GM23338 (cell line): ENCODE measurements around the gene HERC5. TPM values are rescaled to one million over a fixed set of nuclear protein-coding genes. Genes with fewer than 3 reads are reported as not detected.

ENCODE experiments used
- ATAC-seq: fragments of 200-7000 bp; cut with Tn5 transposase; 3 replicates; pipeline ENCODE4 v1.9.1; 2020
- DNase-seq: peaks from one replicate; pipeline ENCODE4 v3.0.0-alpha.2; 2015; ENCODE audit warnings: low spot score
- H2AFZ ChIP-seq: fragments of 200-600 bp; sonication (generic); 2 replicates; pipeline ENCODE4 v1.8.0; 2016; ENCODE audit warnings: antibody characterized with exemption, mild to moderate bottlenecking, moderate library complexity
- H3F3A ChIP-seq: fragments of 200-600 bp; sonication (generic); replicated peaks from 2 replicates; pipeline ENCODE4 v1.8.0; 2017; ENCODE audit warnings: antibody characterized with exemption, mixed run types, low read depth
- H3K27ac ChIP-seq: fragments of 200-600 bp; sonication (generic); 2 replicates; pipeline ENCODE4 v1.6.1; 2016; ENCODE audit warnings: low read depth
- H3K27me3 ChIP-seq: fragments of 200-600 bp; sonication (generic); 2 replicates; pipeline ENCODE4 v1.8.0; 2016; ENCODE audit warnings: mild to moderate bottlenecking, mixed run types, moderate library complexity; ENCODE audit not compliant: insufficient read depth
- H3K36me3 ChIP-seq: fragments of 200-600 bp; sonication (generic); 2 replicates; pipeline ENCODE4 v1.8.0; 2016; ENCODE audit warnings: mild to moderate bottlenecking; ENCODE audit not compliant: insufficient read depth
- H3K4me1 ChIP-seq: fragments of 200-600 bp; sonication (generic); 2 replicates; pipeline ENCODE4 v1.8.0; 2016; ENCODE audit warnings: mild to moderate bottlenecking, moderate library complexity; ENCODE audit not compliant: insufficient read depth
- H3K4me2 ChIP-seq: fragments of 200-600 bp; sonication (generic); 2 replicates; pipeline ENCODE4 v1.7.1; 2017; ENCODE audit warnings: mixed run types
- H3K4me3 ChIP-seq: fragments of 200-600 bp; sonication (generic); 2 replicates; pipeline ENCODE4 v1.6.1; 2016; ENCODE audit warnings: mixed run types
- H3K79me2 ChIP-seq: fragments of 200-600 bp; sonication (generic); replicated peaks from 2 replicates; pipeline ENCODE4 v1.8.0; 2017; ENCODE audit warnings: mild to moderate bottlenecking; ENCODE audit not compliant: insufficient read depth
- H3K9me2 ChIP-seq: fragments of 200-600 bp; sonication (generic); 2 replicates; pipeline ENCODE4 v1.8.0; 2017; ENCODE audit not compliant: insufficient read depth
- H4K20me1 ChIP-seq: fragments of 200-600 bp; sonication (generic); replicated peaks from 2 replicates; pipeline ENCODE4 v1.8.0; 2017; ENCODE audit warnings: mild to moderate bottlenecking; ENCODE audit not compliant: insufficient read depth
- H3K27ac Mint-ChIP-seq: 2 replicates; pipeline ENCODE4 v1.8.0; 2020; ENCODE audit warnings: inconsistent platforms, mild to moderate bottlenecking, moderate library complexity, mixed read lengths
- H3K27me3 Mint-ChIP-seq: 3 replicates; pipeline ENCODE4 v1.8.0; 2022; ENCODE audit warnings: low read depth, mild to moderate bottlenecking, moderate library complexity, mixed read lengths, inconsistent platforms; ENCODE audit not compliant: insufficient read depth, poor library complexity
- H3K36me3 Mint-ChIP-seq: 3 replicates; pipeline ENCODE4 v1.8.0; 2021; ENCODE audit warnings: low read depth, mild to moderate bottlenecking, inconsistent platforms, moderate library complexity, mixed read lengths
- H3K4me1 Mint-ChIP-seq: 3 replicates; pipeline ENCODE4 v1.8.0; 2020; ENCODE audit warnings: mild to moderate bottlenecking, inconsistent platforms, mixed read lengths
- H3K4me3 Mint-ChIP-seq: 3 replicates; pipeline ENCODE4 v1.8.0; 2021; ENCODE audit warnings: moderate library complexity, mild to moderate bottlenecking, inconsistent platforms, mixed read lengths
- H3K9me3 Mint-ChIP-seq: 3 replicates; pipeline ENCODE4 v1.8.0; 2020; ENCODE audit warnings: moderate library complexity, mild to moderate bottlenecking, inconsistent platforms, mixed read lengths
- CREB1 ChIP-seq: fragments of 250-450 bp; sonication (Bioruptor Pico); IDR thresholded peaks from 2 replicates; pipeline ENCODE4 v1.5.0; 2020; ENCODE audit warnings: low read depth, mild to moderate bottlenecking, moderate library complexity
- EZH2 ChIP-seq: fragments of 200-600 bp; sonication (generic); IDR thresholded peaks from one replicate; pipeline ENCODE4 v1.8.0; 2017; ENCODE audit warnings: antibody characterized with exemption, mild to moderate bottlenecking, low read depth; ENCODE audit not compliant: unreplicated experiment
- JUNB ChIP-seq: IDR thresholded peaks from one replicate; pipeline ENCODE4 v1.6.1; 2016; ENCODE audit warnings: antibody characterized with exemption; ENCODE audit not compliant: unreplicated experiment
- NANOG ChIP-seq: IDR thresholded peaks from 2 replicates; pipeline ENCODE4 v1.6.1; 2016; ENCODE audit warnings: antibody characterized with exemption, borderline replicate concordance
- STAT1 ChIP-seq: IDR thresholded peaks from one replicate; pipeline ENCODE4 v1.6.1; 2016; ENCODE audit warnings: antibody characterized with exemption; ENCODE audit not compliant: unreplicated experiment
- polyA plus RNA-seq: library from polyadenylated mRNA; unstranded; fragments of >200 nt; fragmentation: Nextera tagmentation; extraction: Ambion mirVana; gene quantifications from 2 replicates; pipeline ENCODE4 v1.2.1, GENCODE V29; 2016
- total RNA-seq: library from RNA; depleted of rRNA; stranded (reverse); fragments of >200 nt; shearing (Covaris generic); gene quantifications from 2 replicates; pipeline ENCODE4 v1.2.3, GENCODE V29; 2014
- TF ChIP-seq, protein P1 (sequence below): fragments of 250-450 bp; sonication (Bioruptor Pico); IDR thresholded peaks from 2 replicates; pipeline ENCODE4 v1.5.0; 2020; ENCODE audit warnings: mild to moderate bottlenecking, moderate library complexity
- TF ChIP-seq, protein P2 (sequence below): IDR thresholded peaks from one replicate; pipeline ENCODE4 v1.6.1; 2018; ENCODE audit warnings: antibody characterized with exemption; ENCODE audit not compliant: unreplicated experiment
- TF ChIP-seq, protein P3 (sequence below), 2 experiments: fragments of 200-600 bp in 1 of 2; sonication (generic) in 1 of 2; conservative IDR thresholded peaks; 2 replicates each; pipeline versions ENCODE4 v1.5.1 to v1.6.1; 2016 to 2017; ENCODE audit warnings: antibody characterized with exemption in 2 of 2, low read depth in 2 of 2, mild to moderate bottlenecking in 2 of 2, moderate library complexity in 1 of 2

Gene HERC5
- total and polyA plus RNA-seq, 2 experiments from 2014 or later = 22.8 to 25.1 TPM

DNA sequence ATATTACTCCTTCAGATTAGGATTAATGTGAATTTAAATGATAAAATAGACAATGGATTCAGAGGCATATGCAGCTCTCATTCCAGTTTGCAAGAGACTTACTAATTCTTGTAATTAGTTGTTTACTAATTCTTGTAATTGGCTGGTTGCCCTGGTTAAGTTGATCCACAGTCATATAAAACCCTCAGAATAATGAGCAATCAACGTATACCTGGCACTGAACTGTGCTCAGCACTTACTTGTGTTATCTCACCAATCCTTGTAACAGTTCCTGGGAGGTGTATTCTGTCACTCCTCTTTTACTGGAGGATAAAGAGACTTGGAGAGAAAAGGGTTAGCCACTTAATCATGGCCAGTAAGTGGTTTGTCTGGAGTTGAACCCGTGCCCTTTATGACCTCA, 10.5 kb downstream of the HERC5 start (continued):
- TF ChIP-seq, protein P1, sequence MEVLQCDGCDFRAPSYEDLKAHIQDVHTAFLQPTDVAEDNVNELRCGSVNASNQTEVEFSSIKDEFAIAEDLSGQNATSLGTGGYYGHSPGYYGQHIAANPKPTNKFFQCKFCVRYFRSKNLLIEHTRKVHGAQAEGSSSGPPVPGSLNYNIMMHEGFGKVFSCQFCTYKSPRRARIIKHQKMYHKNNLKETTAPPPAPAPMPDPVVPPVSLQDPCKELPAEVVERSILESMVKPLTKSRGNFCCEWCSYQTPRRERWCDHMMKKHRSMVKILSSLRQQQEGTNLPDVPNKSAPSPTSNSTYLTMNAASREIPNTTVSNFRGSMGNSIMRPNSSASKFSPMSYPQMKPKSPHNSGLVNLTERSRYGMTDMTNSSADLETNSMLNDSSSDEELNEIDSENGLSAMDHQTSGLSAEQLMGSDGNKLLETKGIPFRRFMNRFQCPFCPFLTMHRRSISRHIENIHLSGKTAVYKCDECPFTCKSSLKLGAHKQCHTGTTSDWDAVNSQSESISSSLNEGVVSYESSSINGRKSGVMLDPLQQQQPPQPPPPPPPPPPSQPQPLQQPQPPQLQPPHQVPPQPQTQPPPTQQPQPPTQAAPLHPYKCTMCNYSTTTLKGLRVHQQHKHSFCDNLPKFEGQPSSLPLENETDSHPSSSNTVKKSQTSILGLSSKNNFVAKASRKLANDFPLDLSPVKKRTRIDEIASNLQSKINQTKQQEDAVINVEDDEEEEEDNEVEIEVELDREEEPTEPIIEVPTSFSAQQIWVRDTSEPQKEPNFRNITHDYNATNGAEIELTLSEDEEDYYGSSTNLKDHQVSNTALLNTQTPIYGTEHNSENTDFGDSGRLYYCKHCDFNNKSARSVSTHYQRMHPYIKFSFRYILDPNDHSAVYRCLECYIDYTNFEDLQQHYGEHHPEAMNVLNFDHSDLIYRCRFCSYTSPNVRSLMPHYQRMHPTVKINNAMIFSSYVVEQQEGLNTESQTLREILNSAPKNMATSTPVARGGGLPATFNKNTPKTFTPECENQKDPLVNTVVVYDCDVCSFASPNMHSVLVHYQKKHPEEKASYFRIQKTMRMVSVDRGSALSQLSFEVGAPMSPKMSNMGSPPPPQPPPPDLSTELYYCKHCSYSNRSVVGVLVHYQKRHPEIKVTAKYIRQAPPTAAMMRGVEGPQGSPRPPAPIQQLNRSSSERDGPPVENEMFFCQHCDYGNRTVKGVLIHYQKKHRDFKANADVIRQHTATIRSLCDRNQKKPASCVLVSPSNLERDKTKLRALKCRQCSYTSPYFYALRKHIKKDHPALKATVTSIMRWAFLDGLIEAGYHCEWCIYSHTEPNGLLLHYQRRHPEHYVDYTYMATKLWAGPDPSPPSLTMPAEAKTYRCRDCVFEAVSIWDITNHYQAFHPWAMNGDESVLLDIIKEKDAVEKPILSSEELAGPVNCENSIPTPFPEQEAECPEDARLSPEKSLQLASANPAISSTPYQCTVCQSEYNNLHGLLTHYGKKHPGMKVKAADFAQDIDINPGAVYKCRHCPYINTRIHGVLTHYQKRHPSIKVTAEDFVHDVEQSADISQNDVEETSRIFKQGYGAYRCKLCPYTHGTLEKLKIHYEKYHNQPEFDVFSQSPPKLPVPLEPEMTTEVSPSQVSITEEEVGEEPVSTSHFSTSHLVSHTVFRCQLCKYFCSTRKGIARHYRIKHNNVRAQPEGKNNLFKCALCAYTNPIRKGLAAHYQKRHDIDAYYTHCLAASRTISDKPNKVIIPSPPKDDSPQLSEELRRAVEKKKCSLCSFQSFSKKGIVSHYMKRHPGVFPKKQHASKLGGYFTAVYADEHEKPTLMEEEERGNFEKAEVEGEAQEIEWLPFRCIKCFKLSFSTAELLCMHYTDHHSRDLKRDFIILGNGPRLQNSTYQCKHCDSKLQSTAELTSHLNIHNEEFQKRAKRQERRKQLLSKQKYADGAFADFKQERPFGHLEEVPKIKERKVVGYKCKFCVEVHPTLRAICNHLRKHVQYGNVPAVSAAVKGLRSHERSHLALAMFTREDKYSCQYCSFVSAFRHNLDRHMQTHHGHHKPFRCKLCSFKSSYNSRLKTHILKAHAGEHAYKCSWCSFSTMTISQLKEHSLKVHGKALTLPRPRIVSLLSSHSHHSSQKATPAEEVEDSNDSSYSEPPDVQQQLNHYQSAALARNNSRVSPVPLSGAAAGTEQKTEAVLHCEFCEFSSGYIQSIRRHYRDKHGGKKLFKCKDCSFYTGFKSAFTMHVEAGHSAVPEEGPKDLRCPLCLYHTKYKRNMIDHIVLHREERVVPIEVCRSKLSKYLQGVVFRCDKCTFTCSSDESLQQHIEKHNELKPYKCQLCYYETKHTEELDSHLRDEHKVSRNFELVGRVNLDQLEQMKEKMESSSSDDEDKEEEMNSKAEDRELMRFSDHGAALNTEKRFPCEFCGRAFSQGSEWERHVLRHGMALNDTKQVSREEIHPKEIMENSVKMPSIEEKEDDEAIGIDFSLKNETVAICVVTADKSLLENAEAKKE (CRISPR knock-in tag) = no peak
- no peak for TF ChIP-seq STAT1

DNA sequence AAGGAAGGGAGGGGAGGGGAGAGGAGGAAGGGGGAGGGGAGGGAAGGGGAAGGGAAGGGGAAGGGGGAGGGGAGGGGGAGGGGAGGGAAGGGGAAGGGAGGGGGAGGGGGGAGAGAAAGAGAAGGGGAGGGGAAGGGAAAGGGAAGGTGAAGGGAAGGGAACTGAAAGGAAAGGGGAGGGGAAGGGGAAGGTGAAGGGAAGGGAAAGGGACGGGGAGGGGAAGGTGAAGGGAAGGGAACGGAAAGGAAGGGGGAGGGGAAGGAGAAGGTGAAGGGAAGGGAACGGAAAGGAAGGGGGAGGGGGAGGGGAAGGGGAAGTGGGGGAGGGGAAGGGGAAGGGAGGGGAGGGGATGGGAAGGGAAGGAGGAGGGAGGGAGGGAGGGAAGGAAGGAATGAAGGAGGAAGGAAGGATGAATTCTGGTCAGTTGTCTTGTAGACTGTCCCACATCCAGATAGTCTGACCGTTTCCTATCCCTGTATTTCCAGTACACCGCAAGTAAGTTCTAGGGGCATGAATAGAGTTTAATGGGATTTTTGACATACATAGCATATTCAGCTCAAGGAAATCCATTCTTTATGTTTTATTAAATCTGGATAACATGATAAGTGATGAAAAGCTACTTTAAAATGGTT, 20.4 kb downstream of the HERC5 start:
- H3K27me3 Mint-ChIP-seq = peaks cover 3% of the 10 kb centered on the region
- no peak overlapping the region for H3K4me3 Mint-ChIP-seq
- H3K36me3 Mint-ChIP-seq = peaks cover 4% of the 10 kb centered on the region; the same call in 1 of the 3 replicates
- peak; percentile 25 for DNase-seq
- H3K27ac Mint-ChIP-seq = no peak overlapping the region
- H3K79me2 ChIP-seq = no peaks in the 10 kb centered on the region
- no peak overlapping the region for H3K4me3 ChIP-seq
- peaks cover 6% of the 10 kb centered on the region; the same call in 1 of the 3 replicates for H3K4me1 Mint-ChIP-seq
- peaks cover 5% of the 10 kb centered on the region; the same call in 1 of the 2 replicates for H3K36me3 ChIP-seq
- no peak for ATAC-seq
- TF ChIP-seq, protein P2, sequence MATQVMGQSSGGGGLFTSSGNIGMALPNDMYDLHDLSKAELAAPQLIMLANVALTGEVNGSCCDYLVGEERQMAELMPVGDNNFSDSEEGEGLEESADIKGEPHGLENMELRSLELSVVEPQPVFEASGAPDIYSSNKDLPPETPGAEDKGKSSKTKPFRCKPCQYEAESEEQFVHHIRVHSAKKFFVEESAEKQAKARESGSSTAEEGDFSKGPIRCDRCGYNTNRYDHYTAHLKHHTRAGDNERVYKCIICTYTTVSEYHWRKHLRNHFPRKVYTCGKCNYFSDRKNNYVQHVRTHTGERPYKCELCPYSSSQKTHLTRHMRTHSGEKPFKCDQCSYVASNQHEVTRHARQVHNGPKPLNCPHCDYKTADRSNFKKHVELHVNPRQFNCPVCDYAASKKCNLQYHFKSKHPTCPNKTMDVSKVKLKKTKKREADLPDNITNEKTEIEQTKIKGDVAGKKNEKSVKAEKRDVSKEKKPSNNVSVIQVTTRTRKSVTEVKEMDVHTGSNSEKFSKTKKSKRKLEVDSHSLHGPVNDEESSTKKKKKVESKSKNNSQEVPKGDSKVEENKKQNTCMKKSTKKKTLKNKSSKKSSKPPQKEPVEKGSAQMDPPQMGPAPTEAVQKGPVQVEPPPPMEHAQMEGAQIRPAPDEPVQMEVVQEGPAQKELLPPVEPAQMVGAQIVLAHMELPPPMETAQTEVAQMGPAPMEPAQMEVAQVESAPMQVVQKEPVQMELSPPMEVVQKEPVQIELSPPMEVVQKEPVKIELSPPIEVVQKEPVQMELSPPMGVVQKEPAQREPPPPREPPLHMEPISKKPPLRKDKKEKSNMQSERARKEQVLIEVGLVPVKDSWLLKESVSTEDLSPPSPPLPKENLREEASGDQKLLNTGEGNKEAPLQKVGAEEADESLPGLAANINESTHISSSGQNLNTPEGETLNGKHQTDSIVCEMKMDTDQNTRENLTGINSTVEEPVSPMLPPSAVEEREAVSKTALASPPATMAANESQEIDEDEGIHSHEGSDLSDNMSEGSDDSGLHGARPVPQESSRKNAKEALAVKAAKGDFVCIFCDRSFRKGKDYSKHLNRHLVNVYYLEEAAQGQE = no peak
- TF ChIP-seq STAT1 (no peak), CREB1 (no peak), NANOG (no peak), EZH2 (no peak), JUNB (no peak)
- TF ChIP-seq, protein P3, sequence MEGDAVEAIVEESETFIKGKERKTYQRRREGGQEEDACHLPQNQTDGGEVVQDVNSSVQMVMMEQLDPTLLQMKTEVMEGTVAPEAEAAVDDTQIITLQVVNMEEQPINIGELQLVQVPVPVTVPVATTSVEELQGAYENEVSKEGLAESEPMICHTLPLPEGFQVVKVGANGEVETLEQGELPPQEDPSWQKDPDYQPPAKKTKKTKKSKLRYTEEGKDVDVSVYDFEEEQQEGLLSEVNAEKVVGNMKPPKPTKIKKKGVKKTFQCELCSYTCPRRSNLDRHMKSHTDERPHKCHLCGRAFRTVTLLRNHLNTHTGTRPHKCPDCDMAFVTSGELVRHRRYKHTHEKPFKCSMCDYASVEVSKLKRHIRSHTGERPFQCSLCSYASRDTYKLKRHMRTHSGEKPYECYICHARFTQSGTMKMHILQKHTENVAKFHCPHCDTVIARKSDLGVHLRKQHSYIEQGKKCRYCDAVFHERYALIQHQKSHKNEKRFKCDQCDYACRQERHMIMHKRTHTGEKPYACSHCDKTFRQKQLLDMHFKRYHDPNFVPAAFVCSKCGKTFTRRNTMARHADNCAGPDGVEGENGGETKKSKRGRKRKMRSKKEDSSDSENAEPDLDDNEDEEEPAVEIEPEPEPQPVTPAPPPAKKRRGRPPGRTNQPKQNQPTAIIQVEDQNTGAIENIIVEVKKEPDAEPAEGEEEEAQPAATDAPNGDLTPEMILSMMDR (conservative IDR thresholded peaks at IDR 0.05; ENCODE audit: low read depth in 2 of 2) = no peak
- no peaks in the 10 kb centered on the region for H3F3A ChIP-seq
- H4K20me1 ChIP-seq = no peaks in the 10 kb centered on the region
- H3K27me3 ChIP-seq = no peaks in the 10 kb centered on the region
- no peaks in the 10 kb centered on the region for H3K9me2 ChIP-seq
- no peak overlapping the region for H3K27ac ChIP-seq
- H3K4me2 ChIP-seq = no peak overlapping the region
- no peaks in the 10 kb centered on the region for H3K9me3 Mint-ChIP-seq
- H3K4me1 ChIP-seq = no peaks in the 10 kb centered on the region
- H2AFZ ChIP-seq = no peak overlapping the region
